ENCODE data around the gene PTGDR2.

The PTGDR2 gene

DNA sequence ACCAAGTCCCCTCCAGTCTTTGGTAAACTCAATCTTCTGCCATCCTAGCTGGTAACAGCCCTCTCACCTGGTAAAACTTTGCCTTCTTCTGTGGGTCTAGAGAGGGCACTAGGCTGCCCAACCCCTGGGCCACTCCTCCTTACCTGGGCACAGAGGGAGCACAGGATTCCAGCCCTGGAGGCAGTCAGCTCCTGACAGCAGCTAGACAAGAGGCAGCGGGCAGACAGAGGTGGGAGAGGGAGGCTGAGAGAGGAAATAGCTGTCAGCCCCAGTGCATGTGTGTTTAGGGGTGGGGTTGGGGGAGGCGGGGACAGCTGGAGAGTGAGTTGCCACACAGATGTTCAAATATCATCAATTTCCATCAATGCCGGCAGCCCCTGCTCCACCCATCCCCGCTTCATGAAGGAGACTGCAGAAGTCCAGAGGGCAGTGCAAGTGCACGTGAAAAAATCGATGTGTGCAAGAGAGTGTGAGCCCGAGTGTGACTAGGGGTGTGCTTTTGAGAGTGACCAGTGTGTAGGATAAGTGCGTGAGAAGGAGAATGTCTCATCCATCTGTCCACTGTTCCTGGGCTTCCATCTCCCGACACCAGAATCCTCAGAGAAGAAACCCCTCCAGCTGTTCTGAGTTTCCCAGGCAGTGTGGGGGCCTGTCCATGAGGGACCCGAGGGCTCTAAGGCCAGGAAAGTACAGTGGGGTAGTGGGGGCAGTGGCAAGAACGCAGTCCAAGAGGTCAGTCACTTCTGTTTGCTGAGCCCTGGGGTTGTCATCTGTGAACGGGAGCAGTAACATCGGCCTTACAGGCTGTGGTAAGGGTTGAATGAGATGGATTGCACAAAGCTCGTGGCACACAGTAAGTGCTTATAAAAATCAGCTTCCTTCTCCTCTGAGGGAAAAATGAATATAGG is at the start of gene PTGDR2:
PTGDR2 (minus strand) TSS at position 225 of the 908 bp plus-strand sequence. CDS start 2,228 bp downstream, outside the sequence.
- peaks cover 43% of the 10 kb centered on the region for H3K4me1 Mint-ChIP-seq (ENCODE audit: low read depth)
- peaks cover 22% of the 10 kb centered on the region for H3K36me3 Mint-ChIP-seq (ENCODE audit: low read depth)
- H3K27ac Mint-ChIP-seq, result peak within 1 kb of the TSS; percentile 7
- H3K4me3 Mint-ChIP-seq, result no peak within 1 kb of the TSS
- H3K27me3 Mint-ChIP-seq, result peaks cover 26% of the 10 kb centered on the region
- H3K9me3 Mint-ChIP-seq, result no peaks in the 10 kb centered on the region
- intact Hi-C loops (cut with micrococcal nuclease), result no loop called here

DNA sequence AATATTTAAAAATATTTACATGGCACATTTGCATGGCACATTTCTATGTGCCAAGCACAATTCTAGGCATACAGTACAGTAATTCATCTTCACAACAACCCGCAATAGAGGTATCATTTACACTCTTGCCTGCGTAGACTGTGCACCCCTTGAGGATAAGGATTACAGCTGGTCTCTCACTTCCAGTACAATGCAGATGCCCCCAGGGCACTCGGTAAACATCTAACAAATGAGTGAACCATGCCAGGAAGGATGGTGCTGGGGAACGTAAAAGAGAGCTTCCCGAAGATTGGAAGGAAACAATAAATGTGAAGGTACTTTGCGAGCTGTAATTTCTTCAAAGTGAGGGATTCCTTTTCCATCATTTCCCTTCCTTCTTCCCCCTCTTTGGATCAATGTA is 49.3 kb upstream of the PTGDR2 start:
- intact Hi-C loops (cut with micrococcal nuclease), result no loop called here
- no peaks in the 10 kb centered on the region for H3K27me3 Mint-ChIP-seq

DNA sequence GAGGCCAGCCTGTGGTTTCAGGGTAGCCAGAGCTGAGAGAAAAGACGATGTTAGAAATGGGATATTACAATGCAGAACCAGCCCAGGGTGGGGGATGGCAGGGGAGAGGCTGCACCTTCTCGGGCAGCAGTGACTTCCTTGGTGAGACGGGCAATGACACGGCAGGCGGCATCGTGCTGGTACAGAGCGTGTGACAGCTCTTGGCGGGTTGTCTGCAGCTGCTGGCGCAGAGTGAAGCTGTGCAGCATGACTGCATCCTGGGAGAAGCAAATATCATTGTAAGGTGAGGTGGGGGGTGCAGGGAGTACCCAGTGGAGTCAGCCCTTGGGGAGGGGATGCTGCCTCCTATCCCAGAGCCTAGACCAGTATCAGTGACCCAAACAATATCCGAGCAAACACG is 46.9 kb upstream of the PTGDR2 start:
- H3K9me3 Mint-ChIP-seq, result no peaks in the 10 kb centered on the region
- no peak overlapping the region for H3K27ac Mint-ChIP-seq
- peaks cover 68% of the 10 kb centered on the region for H3K36me3 Mint-ChIP-seq (ENCODE audit: low read depth)
- peaks cover 43% of the 10 kb centered on the region for H3K4me1 Mint-ChIP-seq (ENCODE audit: low read depth)
- intact Hi-C loops (cut with micrococcal nuclease), result no loop called here
- H3K4me3 Mint-ChIP-seq, result no peak overlapping the region
- no peaks in the 10 kb centered on the region for H3K27me3 Mint-ChIP-seq

More for the DNA sequence above, 49.3 kb upstream of the PTGDR2 start:
- peaks cover 56% of the 10 kb centered on the region for H3K36me3 Mint-ChIP-seq (ENCODE audit: low read depth)
- peak overlapping the region; percentile 96 for H3K4me3 Mint-ChIP-seq
- H3K27ac Mint-ChIP-seq, result peak overlapping the region; percentile 91
- peaks cover 62% of the 10 kb centered on the region for H3K4me1 Mint-ChIP-seq (ENCODE audit: low read depth)
- H3K9me3 Mint-ChIP-seq, result peaks cover 17% of the 10 kb centered on the region

DNA sequence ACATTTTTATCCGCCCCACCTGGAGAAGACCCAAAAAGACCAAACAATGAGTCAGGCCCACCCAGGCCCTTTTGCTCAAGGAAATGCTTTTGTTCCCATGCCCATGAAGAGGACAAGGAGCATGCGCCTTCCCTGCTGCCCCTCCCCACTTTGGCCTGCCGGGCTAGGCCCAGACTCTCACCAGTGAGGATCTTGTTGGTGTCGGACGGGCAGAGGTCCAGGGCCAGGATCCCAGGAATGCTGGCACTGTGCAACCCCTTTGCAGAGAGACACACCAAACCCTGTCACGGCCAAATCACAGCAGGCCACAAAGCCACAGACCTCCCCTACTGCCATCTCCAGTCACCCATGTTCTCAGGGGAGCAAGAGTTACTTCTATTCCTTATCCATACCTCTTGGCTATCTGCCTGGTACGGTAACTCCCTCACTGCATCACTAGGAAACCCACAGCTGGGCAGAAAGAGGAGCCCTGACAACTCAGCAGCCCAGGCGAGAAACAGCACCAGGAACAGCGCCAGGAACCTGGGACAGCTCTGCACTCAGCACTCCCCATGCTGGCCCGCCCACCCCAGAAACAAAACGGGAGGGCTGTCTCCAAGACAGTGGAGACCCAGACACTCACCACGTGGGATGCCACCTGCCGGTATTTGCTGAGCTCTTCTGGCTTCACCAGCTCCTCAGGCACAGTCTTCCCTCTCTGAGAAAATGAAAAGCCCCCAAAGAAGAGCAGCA is 45.1 kb upstream of the PTGDR2 start:
- no peak overlapping the region for H3K27ac Mint-ChIP-seq
- H3K36me3 Mint-ChIP-seq (ENCODE audit: low read depth), result peaks cover 76% of the 10 kb centered on the region
- no peaks in the 10 kb centered on the region for H3K9me3 Mint-ChIP-seq
- no peaks in the 10 kb centered on the region for H3K27me3 Mint-ChIP-seq
- H3K4me3 Mint-ChIP-seq, result no peak overlapping the region
- intact Hi-C loops (cut with micrococcal nuclease), result no loop called here
- peaks cover 38% of the 10 kb centered on the region for H3K4me1 Mint-ChIP-seq (ENCODE audit: low read depth)

DNA sequence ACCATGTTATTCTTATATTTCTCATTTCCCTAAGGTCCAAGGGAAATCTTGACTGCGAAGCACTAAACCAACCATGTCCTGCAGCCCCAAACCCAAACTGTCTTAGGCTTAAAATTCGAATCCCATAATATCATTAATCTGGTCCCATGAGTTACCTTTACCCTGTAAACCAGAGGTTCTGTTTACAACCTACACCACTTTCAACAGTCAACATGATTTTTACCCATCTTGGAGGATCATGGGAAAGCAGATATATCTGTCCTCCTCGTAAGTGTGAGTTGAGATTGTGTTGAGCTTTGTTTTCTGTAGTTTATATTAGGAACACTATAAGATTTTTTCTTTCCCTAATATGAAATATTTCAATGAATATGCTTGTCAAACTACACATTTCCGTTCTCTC is 44.2 kb upstream of the PTGDR2 start:
- Mint-ChIP-seq H3K9me3 (no peaks in the 10 kb centered on the region), H3K36me3 (ENCODE audit: low read depth) (peaks cover 85% of the 10 kb centered on the region), H3K4me1 (ENCODE audit: low read depth) (peaks cover 39% of the 10 kb centered on the region), H3K27me3 (no peaks in the 10 kb centered on the region), H3K27ac (no peak overlapping the region), H3K4me3 (no peak overlapping the region)
- intact Hi-C loops (cut with micrococcal nuclease), result loop anchor here (2.0 kb wide), 1 partner anchor 69 kb away; no protein-coding TSS in a partner anchor

DNA sequence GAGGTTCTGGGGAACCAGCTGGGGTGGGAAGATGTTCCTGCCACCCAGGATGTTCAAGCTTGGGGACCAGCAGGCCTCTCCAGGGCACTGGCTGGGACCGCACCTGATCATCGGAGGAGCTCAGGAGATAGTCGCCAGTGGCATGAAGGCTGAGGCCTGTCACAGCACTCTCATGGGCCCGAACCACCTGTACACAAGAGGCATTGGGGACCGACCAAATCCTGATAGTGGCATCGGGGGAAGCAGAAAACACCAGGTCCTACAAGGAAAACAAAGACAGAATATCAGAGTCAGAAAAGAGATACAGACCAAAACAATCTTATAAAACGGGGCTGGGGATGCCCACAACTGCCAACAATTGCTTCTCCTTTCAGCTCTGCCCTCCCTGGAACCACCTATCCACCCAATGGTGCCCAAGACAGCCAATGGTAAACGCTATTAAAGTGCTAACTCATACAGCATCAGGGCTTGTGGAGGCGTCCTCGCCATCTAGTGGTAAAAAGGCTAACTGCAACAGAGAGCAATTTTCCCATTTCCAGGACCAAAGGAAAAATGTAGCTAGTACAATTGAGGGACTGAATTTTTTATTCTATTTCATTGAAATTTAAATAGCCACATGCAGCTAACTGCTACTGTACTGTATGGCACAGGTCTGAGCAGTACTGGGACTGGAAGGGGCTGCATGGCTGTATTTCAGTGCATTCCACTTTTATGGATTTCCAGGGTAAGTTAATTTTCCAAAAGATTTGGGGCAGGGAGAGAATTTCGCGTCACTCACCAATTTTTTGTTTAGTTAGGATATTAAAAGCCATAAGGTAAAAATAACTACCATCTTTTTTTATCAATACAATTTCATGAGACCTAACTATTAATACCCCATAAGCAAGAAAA is 43.5 kb upstream of the PTGDR2 start:
- Mint-ChIP-seq H3K27ac (peak overlapping the region; percentile 38), H3K9me3 (no peaks in the 10 kb centered on the region), H3K36me3 (ENCODE audit: low read depth) (peaks cover 92% of the 10 kb centered on the region), H3K27me3 (no peaks in the 10 kb centered on the region), H3K4me1 (ENCODE audit: low read depth) (peaks cover 34% of the 10 kb centered on the region), H3K4me3 (no peak overlapping the region)
- intact Hi-C loops (cut with micrococcal nuclease), result loop anchor here (2.0 kb wide), 1 partner anchor 68 kb away; no protein-coding TSS in a partner anchor

DNA sequence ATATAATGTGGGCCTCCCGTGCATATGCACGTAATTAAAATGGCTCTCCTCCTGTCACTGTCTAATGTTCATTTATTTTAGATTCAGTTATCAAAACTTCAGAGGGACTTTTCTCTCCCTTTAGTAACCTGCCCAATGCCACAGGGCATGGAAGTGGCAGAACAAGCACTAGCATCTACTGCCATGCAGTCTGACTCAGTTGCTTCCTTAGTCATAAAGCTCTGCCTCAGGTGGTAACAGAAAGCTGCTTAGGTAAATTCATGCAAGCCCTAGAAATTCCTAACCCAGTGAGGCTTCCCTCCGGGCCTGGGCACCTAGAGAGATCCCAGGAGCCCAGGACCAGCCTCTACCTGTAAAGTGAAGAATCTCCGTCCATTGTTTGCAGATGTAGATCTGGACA is 41.7 kb upstream of the PTGDR2 start:
- no peak overlapping the region for H3K4me3 Mint-ChIP-seq
- intact Hi-C loops (cut with micrococcal nuclease), result no loop called here
- H3K27ac Mint-ChIP-seq, result peak overlapping the region; percentile 38
- peaks cover 25% of the 10 kb centered on the region for H3K4me1 Mint-ChIP-seq (ENCODE audit: low read depth)
- no peaks in the 10 kb centered on the region for H3K27me3 Mint-ChIP-seq
- no peaks in the 10 kb centered on the region for H3K9me3 Mint-ChIP-seq
- peaks cover 93% of the 10 kb centered on the region for H3K36me3 Mint-ChIP-seq (ENCODE audit: low read depth)

DNA sequence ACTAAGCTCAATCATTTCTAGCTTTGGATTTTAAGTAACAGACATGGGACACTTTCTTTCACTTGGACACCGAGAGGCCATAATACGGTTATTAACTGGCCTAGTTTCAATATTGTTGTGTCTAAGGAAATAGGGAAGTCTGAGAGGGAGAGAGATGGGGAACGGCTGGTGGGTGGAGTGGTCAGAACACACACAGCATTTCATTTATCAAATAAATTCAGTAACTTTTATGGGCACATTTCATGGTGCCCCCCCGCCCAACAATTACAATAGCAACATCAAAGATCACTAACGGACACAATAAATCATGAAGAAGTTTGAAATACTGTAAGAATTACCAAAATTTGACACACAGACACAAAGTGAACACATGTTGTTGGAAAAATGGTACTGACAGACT is 39.9 kb upstream of the PTGDR2 start:
- peaks cover 95% of the 10 kb centered on the region for H3K36me3 Mint-ChIP-seq (ENCODE audit: low read depth)

DNA sequence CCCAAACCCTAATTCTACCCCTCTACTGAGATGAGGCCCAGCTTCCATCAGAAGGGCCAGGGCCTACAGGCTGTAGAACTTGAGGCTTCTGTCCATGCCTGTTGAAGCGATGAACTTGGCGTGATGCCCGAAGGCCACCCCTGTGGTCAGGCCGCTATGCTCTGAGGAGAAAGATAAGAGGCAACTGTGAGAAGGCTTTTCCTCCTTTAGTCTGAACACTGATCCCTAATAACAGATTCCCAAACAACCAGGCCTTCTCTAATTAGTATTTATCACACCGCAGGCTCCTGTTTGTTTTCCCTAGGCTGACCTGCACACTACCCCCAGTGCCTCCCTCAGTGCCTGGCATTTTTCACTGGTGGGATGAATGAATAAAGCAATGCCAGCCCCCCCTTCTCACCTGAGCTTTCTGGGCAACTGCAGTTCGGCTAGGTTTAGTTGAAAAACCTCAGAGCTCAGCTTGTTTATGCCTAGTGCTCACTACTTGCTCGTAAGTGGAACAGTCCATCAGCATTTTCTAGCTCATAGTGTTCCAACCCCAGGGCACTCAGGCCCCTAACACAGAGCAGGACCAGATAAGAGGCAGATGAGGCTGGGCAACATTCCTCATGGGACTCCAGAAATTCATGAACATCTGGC is 35.5 kb upstream of the PTGDR2 start:
- no peaks in the 10 kb centered on the region for H3K9me3 Mint-ChIP-seq
- H3K27me3 Mint-ChIP-seq, result no peaks in the 10 kb centered on the region
- peaks cover 72% of the 10 kb centered on the region for H3K36me3 Mint-ChIP-seq (ENCODE audit: low read depth)
- H3K4me3 Mint-ChIP-seq, result no peak overlapping the region
- intact Hi-C loops (cut with micrococcal nuclease), result no loop called here
- H3K4me1 Mint-ChIP-seq (ENCODE audit: low read depth), result peaks cover 36% of the 10 kb centered on the region
- peak overlapping the region; percentile 58 for H3K27ac Mint-ChIP-seq

More for the DNA sequence above, 39.9 kb upstream of the PTGDR2 start:
- Mint-ChIP-seq H3K4me1 (ENCODE audit: low read depth) (peaks cover 33% of the 10 kb centered on the region), H3K4me3 (peak overlapping the region; percentile 44), H3K9me3 (no peaks in the 10 kb centered on the region), H3K27me3 (no peaks in the 10 kb centered on the region), H3K27ac (peak overlapping the region; percentile 86)
- intact Hi-C loops (cut with micrococcal nuclease), result no loop called here

DNA sequence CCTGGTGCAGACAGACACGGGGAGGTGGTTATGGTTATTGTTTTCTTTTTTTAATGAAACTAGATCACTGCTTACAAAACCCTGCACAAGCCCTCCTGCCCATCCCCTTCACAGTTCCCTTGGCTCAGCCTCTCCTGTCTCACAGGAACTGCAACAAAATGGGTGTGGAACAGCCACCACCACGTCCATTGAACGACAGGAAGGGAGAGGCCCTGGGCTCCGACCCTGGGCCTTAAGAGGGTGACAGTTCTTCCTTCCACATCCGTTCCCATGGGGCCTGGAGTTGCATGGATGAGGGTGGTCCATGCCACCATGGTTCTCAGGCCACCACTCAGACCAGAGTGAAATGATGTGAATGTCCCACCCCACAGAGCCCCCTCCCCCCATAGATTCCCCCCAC is 34.9 kb upstream of the PTGDR2 start:
- H3K36me3 Mint-ChIP-seq (ENCODE audit: low read depth), result peaks cover 67% of the 10 kb centered on the region
- intact Hi-C loops (cut with micrococcal nuclease), result no loop called here
- no peak overlapping the region for H3K4me3 Mint-ChIP-seq
- no peaks in the 10 kb centered on the region for H3K27me3 Mint-ChIP-seq
- peak overlapping the region; percentile 58 for H3K27ac Mint-ChIP-seq
- no peaks in the 10 kb centered on the region for H3K9me3 Mint-ChIP-seq
- H3K4me1 Mint-ChIP-seq (ENCODE audit: low read depth), result peaks cover 31% of the 10 kb centered on the region

DNA sequence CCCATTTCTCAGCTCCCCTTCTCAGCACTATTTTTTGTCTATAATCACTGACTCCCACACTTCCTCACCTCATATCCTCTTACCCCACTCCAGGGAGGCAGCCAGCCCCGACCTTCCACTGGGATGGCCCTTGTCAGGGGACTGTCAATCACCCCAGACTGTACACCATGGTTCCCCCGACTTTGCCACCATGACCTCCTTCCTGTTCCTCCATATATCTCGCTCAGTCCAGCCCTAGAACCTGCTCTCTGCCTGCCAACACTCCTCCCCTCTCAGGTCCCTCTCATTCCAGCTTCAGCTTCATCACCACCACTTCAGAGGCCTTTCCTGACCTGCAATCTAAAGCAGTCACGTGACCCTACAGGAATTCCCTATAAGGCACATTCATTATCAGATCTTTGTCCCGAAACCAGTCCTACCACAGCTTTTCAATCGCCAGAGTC is 34.1 kb upstream of the PTGDR2 start:
- H3K4me3 Mint-ChIP-seq, result no peak overlapping the region
- no peaks in the 10 kb centered on the region for H3K9me3 Mint-ChIP-seq
- peaks cover 28% of the 10 kb centered on the region for H3K4me1 Mint-ChIP-seq (ENCODE audit: low read depth)
- peak overlapping the region; percentile 29 for H3K27ac Mint-ChIP-seq
- peaks cover 59% of the 10 kb centered on the region for H3K36me3 Mint-ChIP-seq (ENCODE audit: low read depth)
- no peaks in the 10 kb centered on the region for H3K27me3 Mint-ChIP-seq
- intact Hi-C loops (cut with micrococcal nuclease), result no loop called here

DNA sequence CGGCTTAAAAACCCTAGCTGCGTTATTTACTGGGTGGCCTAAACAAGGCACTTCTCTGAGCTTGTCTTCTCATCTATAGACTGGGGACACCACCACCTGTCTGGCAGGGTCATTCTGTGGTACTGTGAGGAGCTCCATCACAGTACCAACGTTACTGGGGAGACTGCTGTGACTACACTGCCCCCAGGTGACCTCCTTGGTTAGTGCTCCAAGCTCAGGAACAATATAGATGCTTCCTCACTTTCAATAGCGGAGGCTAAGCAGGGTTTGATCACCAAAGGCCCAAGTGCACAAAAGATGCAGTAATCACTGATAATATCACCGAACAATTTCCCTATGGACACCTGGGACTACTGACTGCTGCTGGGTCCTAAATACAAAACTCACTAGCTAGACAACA is 31.8 kb upstream of the PTGDR2 start:
- peaks cover 30% of the 10 kb centered on the region for H3K4me1 Mint-ChIP-seq (ENCODE audit: low read depth)
- H3K9me3 Mint-ChIP-seq, result no peaks in the 10 kb centered on the region
- peaks cover 51% of the 10 kb centered on the region for H3K36me3 Mint-ChIP-seq (ENCODE audit: low read depth)
- intact Hi-C loops (cut with micrococcal nuclease), result loop anchor here (1.0 kb wide), 2 partner anchors 56 to 112 kb away; no protein-coding TSS in a partner anchor
- no peaks in the 10 kb centered on the region for H3K27me3 Mint-ChIP-seq
- H3K27ac Mint-ChIP-seq, result no peak overlapping the region
- no peak overlapping the region for H3K4me3 Mint-ChIP-seq
